Omental fat pad (tissue), 4 donors: ENCODE data around the gene FILIP1. TPM values are rescaled to one million over a fixed set of nuclear protein-coding genes. Genes with fewer than 3 reads are reported as not detected.

Source experiments
- ATAC-seq: fragments of 150-250 bp; one replicate; pipeline ENCODE4 v1.9.1; 2016; ENCODE audit warnings: mild to moderate bottlenecking, moderate library complexity; ENCODE audit not compliant: low FRiP score
- DNase-seq: peaks from one replicate; pipeline ENCODE4 v3.0.0-alpha.2; 2019; ENCODE audit warnings: low spot score
- total RNA-seq, 4 donors: library from RNA; depleted of rRNA; stranded (reverse); fragments of >200 nt; gene quantifications; one replicate each; pipeline ENCODE4 v1.1.0, GENCODE V29; 2016
- TF ChIP-seq, protein P1 (sequence below), 3 donors: fragments of 450-650 bp; IDR thresholded peaks; one replicate each; pipeline ENCODE4 v1.5.1; 2016 to 2017; ENCODE audit warnings: antibody characterized with exemption in 3 of 3, mild to moderate bottlenecking in 3 of 3, moderate library complexity in 2 of 3

FILIP1 gene
- total RNA-seq, 4 donors from 2014 or later: 3.0 to 15.9 (median 5.7) TPM

DNA sequence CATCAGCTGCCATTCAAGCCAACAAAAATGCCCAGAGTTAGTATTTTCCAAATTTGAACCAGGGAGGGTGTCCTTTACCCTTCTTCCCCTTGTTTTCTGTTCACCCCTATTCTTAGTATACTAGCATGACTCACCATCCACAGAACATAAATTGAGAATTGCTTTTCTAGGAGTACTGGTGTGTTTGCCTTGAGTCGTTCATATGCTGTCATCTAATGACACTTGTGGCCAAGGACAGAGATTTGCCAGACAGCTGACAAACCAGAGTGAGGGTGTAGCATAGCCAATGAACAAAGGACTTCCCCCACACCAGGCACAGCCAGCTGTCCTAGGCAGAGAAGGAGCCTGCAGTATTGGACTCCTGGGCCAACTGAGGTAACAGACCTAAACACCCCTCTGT lies 62.2 kb downstream of the FILIP1 start:
- DNase-seq (no peak), ATAC-seq (no peak)
- TF ChIP-seq, protein P1, sequence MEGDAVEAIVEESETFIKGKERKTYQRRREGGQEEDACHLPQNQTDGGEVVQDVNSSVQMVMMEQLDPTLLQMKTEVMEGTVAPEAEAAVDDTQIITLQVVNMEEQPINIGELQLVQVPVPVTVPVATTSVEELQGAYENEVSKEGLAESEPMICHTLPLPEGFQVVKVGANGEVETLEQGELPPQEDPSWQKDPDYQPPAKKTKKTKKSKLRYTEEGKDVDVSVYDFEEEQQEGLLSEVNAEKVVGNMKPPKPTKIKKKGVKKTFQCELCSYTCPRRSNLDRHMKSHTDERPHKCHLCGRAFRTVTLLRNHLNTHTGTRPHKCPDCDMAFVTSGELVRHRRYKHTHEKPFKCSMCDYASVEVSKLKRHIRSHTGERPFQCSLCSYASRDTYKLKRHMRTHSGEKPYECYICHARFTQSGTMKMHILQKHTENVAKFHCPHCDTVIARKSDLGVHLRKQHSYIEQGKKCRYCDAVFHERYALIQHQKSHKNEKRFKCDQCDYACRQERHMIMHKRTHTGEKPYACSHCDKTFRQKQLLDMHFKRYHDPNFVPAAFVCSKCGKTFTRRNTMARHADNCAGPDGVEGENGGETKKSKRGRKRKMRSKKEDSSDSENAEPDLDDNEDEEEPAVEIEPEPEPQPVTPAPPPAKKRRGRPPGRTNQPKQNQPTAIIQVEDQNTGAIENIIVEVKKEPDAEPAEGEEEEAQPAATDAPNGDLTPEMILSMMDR (IDR thresholded peaks at IDR 0.05): no peak

DNA sequence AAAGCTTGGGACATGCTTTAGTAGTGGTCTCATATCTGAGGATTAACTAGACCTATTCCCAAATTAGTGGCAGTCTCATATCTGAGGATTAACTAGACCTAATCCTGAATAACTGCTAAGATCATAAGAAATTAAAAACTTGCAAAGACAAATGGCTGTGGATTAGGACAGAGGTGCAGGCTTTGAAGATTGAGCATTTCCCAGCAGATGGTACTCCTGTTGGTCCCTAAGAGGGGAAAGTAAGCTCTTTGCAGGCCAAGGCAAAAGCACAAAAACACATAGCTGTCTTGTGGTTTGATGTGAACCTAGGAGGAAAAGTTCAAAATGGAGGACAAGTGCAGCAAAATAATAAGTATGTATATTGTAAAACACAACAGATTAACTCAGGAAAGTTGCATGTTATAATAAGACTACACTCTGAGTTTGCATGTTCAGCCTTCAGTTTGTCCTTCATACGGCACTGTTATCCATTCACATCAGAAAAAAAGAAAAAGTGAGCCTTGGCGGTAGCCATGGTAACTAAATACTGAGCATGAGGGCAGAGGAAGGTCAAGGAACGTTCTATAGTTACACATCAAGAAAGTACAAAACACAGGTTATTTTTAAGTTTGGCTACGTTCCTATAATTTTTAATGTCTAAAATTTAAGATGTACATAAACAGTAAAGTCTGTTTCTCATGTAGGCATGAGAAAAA lies 62.8 kb downstream of the FILIP1 start:
- TF ChIP-seq, protein P1 (IDR thresholded peaks at IDR 0.05): no peak
- no peak for ATAC-seq
- no peak for DNase-seq

DNA sequence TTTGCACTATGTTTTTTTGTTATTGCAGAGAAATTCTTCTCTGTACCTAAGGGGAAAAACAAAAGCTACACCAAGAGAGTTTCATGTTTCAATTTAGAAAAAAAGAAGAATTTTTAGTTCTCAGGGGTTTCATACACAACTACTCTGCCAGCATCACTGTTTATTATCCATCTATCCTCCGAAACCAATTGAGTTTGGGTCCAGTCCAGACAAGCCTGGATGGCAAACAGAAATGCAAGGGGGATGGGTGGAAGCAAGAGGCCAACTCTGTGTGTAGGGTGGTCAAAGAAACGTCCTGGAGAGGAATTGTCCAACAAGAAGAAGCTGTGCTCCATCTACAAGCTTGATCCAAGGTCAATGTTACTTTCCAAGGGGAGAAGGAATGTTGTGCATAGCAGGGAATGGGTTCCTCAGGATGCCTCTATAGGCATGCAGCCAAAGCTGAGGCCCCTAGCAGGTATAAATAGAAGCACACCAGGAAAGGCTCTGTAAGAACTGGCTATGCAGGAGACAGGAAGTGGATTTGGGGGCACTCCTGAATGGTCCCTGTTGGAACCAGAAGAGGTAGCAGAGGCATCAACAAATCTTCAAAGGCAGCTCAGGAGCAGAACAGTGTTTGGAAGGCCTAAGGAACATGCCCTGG lies 64.4 kb downstream of the FILIP1 start:
- TF ChIP-seq, protein P1 (IDR thresholded peaks at IDR 0.05): no peak
- DNase-seq: no peak
- no peak for ATAC-seq

DNA sequence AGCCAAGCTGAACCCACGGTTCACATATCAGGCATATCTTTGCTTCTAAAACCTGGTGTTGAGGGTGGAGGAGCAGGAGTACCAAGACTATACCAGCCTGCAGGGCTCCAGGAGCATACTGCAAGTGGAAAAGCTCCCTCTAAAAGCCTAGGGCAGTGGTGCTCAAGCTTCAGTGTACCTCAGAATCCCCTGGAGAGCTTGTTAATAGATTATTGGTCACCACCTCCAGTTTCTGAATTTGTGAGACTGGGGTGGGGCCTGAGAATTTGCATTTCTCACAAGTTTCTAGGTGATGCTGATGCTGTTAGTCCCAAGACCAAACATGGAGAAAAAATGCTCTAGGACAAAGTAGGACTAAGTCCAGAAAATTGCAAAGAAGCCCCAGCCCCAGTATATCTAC lies 65.4 kb downstream of the FILIP1 start:
- TF ChIP-seq, protein P1 (IDR thresholded peaks at IDR 0.05): no peak
- DNase-seq (no peak), ATAC-seq (no peak)

DNA sequence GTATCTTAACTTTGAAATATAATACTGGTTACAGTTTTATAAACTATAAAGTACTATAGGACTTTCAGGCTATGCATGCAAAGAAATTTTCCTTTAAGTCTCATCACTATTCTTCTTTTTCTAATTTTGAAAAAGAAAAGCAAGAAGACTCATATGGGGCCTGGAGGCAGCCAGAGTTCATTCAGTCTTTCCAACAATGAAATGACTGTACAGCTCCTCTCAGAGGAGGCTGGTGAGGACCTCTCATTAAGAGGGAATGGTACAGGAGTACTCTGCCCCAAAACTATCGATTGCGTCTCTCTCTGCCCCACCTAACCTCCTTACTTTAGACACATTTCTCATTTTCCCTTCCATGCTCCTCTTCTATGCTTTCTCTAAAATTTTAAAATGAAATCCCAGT lies 66.3 kb downstream of the FILIP1 start:
- ATAC-seq (no peak), DNase-seq (no peak)
- TF ChIP-seq, protein P1 (IDR thresholded peaks at IDR 0.05): no peak

DNA sequence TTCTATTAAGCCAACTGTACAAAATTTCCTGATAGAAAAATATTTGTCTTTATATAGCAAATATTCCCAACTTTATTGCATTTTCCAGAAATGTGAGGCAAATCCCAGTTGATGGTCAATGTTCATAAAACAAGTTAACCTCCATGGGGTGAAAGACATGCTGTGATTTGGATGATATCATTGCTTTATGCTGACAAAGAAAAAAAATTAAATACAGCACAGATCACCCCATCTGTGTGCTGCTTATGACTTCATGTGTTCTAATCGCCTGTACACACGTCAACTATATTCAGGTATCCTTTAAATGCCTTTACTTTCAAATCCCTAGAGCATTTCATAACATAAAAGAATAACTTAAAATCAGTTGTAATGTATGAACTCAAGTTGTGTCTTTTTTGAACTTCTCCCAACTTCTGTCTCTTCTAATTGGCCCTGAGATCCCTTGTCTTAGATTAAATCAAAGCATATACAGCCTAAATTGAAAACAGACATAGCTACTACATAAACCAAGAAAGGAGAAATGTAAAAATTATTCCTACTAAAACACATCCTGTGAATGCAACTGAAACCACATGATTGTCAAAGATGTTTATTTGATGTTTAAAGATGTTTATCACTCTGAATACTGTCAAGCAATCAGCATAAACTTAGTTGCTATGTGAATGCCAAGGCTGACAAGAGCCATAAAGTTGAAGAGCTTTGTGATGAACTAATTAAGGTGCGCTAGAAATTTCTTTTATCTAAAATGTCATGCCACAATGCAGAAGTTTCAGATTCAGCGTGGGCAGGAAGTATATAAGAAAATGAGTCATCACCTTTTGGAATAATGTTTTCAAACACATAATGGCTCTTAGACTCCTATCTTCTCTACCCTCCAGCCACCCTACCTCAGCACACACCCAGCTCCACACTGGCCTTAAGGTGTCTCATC lies 68.7 kb downstream of the FILIP1 start:
- TF ChIP-seq, protein P1 (IDR thresholded peaks at IDR 0.05): no peak
- no peak for DNase-seq
- no peak for ATAC-seq
